ENCODE measurements around the gene RAB30.

RAB30 gene

DNA sequence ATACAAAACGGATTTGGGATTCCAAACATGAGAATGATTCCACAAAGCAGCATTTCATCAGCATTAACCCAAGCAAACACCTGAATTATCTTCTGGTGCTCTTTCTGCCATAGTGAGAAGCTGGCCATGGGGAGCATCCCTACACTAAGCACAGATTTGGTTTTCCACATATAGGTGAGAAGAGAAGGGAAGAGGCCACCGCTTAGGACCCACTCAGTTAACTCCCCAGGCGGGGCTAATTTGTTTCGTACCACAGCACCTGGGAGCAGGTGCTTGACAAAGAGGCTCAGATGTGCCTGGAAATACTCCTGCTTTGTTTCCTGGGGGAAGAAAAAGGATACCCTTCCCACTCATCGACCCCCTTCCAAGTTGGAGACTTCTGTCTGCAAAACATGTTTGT, 64.2 kb downstream of the RAB30 start:
- CTCF ChIA-PET, result interaction anchor here (0.6 to 1.1 kb wide), 5 partner anchors 12 to 231 kb away, joined by 3 read pairs; partner anchors contain the start of gene PCF11
- Histone ChIP-seq H3K27ac (ENCODE audit: extremely low read depth, low read depth, low read length) (no peak overlapping the region), H3K4me1 (ENCODE audit: control insufficient read depth, insufficient read depth, low read length) (no peaks in the 10 kb centered on the region), H3K9me3 (ENCODE audit: control insufficient read depth, insufficient read depth, low read depth, low read length) (no peaks in the 10 kb centered on the region), H3K36me3 (ENCODE audit: control insufficient read depth in 2 of 2, insufficient read depth in 1 of 2, low read length in 2 of 2) (no peaks in the 10 kb centered on the region), H3K4me3 (ENCODE audit: low read depth, low read length) (no peak overlapping the region)
- no peak for TF ChIP-seq MYNN (tag by site-specific recombination; IDR thresholded peaks at IDR 0.05; ENCODE audit: borderline replicate concordance)
- TF ChIP-seq, protein P1, sequence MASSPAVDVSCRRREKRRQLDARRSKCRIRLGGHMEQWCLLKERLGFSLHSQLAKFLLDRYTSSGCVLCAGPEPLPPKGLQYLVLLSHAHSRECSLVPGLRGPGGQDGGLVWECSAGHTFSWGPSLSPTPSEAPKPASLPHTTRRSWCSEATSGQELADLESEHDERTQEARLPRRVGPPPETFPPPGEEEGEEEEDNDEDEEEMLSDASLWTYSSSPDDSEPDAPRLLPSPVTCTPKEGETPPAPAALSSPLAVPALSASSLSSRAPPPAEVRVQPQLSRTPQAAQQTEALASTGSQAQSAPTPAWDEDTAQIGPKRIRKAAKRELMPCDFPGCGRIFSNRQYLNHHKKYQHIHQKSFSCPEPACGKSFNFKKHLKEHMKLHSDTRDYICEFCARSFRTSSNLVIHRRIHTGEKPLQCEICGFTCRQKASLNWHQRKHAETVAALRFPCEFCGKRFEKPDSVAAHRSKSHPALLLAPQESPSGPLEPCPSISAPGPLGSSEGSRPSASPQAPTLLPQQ (tag by site-specific recombination; IDR thresholded peaks at IDR 0.05), result no peak
- no peak for TF ChIP-seq ZNF174 (tag by site-specific recombination; IDR thresholded peaks at IDR 0.05)
- no peak for TF ChIP-seq ZNF19 (tag by site-specific recombination; IDR thresholded peaks at IDR 0.05; ENCODE audit: low read depth)
- TF ChIP-seq ZNF426 (tag by site-specific recombination; IDR thresholded peaks at IDR 0.05), result no peak
- TF ChIP-seq, protein P2, sequence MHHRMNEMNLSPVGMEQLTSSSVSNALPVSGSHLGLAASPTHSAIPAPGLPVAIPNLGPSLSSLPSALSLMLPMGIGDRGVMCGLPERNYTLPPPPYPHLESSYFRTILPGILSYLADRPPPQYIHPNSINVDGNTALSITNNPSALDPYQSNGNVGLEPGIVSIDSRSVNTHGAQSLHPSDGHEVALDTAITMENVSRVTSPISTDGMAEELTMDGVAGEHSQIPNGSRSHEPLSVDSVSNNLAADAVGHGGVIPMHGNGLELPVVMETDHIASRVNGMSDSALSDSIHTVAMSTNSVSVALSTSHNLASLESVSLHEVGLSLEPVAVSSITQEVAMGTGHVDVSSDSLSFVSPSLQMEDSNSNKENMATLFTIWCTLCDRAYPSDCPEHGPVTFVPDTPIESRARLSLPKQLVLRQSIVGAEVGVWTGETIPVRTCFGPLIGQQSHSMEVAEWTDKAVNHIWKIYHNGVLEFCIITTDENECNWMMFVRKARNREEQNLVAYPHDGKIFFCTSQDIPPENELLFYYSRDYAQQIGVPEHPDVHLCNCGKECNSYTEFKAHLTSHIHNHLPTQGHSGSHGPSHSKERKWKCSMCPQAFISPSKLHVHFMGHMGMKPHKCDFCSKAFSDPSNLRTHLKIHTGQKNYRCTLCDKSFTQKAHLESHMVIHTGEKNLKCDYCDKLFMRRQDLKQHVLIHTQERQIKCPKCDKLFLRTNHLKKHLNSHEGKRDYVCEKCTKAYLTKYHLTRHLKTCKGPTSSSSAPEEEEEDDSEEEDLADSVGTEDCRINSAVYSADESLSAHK (tag by site-specific recombination; IDR thresholded peaks at IDR 0.05), result no peak
- TF ChIP-seq KLF9 (tag by site-specific recombination; IDR thresholded peaks at IDR 0.05; ENCODE audit: low read depth), result no peak
- no peak for TF ChIP-seq BCL11A (tag by site-specific recombination; IDR thresholded peaks at IDR 0.05; ENCODE audit: low read depth)
- TF ChIP-seq ZNF391 (tag by site-specific recombination; IDR thresholded peaks at IDR 0.05; ENCODE audit: borderline replicate concordance, low read depth), result no peak
- TF ChIP-seq ZNF324 (tag by site-specific recombination; IDR thresholded peaks at IDR 0.05), result no peak
- TF ChIP-seq EGR2 (tag by site-specific recombination; IDR thresholded peaks at IDR 0.05; ENCODE audit: low read depth), result no peak
- TF ChIP-seq ZNF140 (tag by site-specific recombination; IDR thresholded peaks at IDR 0.05), result no peak
- no peak for TF ChIP-seq TRIM28 (IDR thresholded peaks at IDR 0.05; ENCODE audit: borderline replicate concordance, low read length)
- TF ChIP-seq ZNF585B (tag by site-specific recombination; IDR thresholded peaks at IDR 0.05), result no peak
- TF ChIP-seq ZNF596 (tag by site-specific recombination; IDR thresholded peaks at IDR 0.05), result no peak
- TF ChIP-seq ZNF518A (tag by site-specific recombination; conservative IDR thresholded peaks at IDR 0.05; ENCODE audit: low read depth), result no peak
- POLR2A ChIA-PET, result interaction anchor here (0.7 to 1.4 kb wide), 4 partner anchors 14 to 107 kb away, joined by 3 to 5 read pairs (median 3); partner anchors contain the start of genes DDIAS, PRCP and RAB30

DNA sequence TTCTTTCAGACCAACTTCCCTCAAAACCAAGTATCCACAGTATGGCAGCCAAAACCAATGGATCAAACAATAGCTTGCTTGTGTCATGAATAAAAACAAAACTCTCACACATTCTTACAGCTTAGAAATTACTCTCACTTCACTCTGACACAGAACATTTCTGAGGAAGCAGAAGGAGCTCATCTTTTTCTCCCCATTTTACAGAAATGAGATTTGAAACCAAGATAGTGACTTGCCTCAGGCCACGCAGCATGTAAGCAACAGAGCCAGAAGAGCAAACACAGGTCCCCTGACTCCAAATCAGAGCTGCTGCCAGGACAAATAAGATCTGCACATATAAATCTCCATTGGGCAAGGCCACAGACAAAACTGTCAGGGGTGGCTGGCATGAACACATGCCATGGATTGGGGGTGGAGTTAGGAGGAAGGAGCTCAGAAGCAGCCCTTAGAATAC, 64.8 kb downstream of the RAB30 start:
- CTCF ChIA-PET, result interaction anchor here (0.7 to 1.1 kb wide), 2 partner anchors 80 to 150 kb away, joined by 3 read pairs; partner anchors contain the start of gene PCF11
- Histone ChIP-seq H3K9me3 (ENCODE audit: control insufficient read depth, insufficient read depth, low read depth, low read length) (no peaks in the 10 kb centered on the region), H3K4me1 (ENCODE audit: control insufficient read depth, insufficient read depth, low read length) (no peaks in the 10 kb centered on the region), H3K4me3 (ENCODE audit: low read depth, low read length) (no peak overlapping the region), H3K27ac (ENCODE audit: extremely low read depth, low read depth, low read length) (no peak overlapping the region), H3K36me3 (ENCODE audit: control insufficient read depth in 2 of 2, insufficient read depth in 1 of 2, low read length in 2 of 2) (no peaks in the 10 kb centered on the region)
- POLR2A ChIA-PET, result interaction anchor here (1.4 kb wide), 1 partner anchor 106 kb away, joined by 3 read pairs; the partner anchor contains the start of gene DDIAS
- TF ChIP-seq, protein P2 (tag by site-specific recombination; IDR thresholded peaks at IDR 0.05), result no peak
- TF ChIP-seq ZNF292 (tag by site-specific recombination; IDR thresholded peaks at IDR 0.05; ENCODE audit: borderline replicate concordance, low read depth), result no peak
- TF ChIP-seq, protein P3, sequence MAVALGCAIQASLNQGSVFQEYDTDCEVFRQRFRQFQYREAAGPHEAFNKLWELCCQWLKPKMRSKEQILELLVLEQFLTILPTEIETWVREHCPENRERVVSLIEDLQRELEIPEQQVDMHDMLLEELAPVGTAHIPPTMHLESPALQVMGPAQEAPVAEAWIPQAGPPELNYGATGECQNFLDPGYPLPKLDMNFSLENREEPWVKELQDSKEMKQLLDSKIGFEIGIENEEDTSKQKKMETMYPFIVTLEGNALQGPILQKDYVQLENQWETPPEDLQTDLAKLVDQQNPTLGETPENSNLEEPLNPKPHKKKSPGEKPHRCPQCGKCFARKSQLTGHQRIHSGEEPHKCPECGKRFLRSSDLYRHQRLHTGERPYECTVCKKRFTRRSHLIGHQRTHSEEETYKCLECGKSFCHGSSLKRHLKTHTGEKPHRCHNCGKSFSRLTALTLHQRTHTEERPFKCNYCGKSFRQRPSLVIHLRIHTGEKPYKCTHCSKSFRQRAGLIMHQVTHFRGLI (tag by site-specific recombination; IDR thresholded peaks at IDR 0.05), result no peak
